ENCODE measurements around the gene TRIM33.

DNA sequence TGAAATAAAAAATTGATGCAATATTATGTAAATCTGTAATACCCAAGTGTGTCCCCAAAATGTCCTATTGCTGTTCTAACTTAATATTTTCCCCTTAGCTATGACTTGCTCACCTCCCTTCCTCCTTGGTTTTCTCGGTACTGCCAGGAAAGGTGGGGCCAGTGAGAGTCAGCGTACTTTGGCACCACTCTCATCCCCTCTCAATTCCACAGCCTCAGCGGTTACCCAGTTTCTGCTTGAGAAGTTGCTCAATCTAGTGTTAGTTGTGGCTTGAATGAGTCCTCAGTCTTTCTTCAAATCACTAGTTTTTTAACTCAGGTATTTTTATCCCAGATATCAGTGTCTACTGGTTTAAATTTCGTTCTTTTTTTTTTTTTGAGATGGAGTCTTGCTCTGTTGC is 38.1 kb upstream of the TRIM33 start:
- TF ChIP-seq, protein P1, sequence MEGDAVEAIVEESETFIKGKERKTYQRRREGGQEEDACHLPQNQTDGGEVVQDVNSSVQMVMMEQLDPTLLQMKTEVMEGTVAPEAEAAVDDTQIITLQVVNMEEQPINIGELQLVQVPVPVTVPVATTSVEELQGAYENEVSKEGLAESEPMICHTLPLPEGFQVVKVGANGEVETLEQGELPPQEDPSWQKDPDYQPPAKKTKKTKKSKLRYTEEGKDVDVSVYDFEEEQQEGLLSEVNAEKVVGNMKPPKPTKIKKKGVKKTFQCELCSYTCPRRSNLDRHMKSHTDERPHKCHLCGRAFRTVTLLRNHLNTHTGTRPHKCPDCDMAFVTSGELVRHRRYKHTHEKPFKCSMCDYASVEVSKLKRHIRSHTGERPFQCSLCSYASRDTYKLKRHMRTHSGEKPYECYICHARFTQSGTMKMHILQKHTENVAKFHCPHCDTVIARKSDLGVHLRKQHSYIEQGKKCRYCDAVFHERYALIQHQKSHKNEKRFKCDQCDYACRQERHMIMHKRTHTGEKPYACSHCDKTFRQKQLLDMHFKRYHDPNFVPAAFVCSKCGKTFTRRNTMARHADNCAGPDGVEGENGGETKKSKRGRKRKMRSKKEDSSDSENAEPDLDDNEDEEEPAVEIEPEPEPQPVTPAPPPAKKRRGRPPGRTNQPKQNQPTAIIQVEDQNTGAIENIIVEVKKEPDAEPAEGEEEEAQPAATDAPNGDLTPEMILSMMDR (IDR thresholded peaks at IDR 0.05), result no peak
- TF ChIP-seq EZH2 (IDR thresholded peaks at IDR 0.05; ENCODE audit: borderline replicate concordance, insufficient read depth, low read depth, low read length, poor library complexity, severe bottlenecking), result no peak

Measured in B cell (primary cell).